ENCODE results near the gene TMEM183A.
A peak's percentile ranks its signal among the peaks of the same experiment; 100 is the strongest.

The TMEM183A gene

DNA sequence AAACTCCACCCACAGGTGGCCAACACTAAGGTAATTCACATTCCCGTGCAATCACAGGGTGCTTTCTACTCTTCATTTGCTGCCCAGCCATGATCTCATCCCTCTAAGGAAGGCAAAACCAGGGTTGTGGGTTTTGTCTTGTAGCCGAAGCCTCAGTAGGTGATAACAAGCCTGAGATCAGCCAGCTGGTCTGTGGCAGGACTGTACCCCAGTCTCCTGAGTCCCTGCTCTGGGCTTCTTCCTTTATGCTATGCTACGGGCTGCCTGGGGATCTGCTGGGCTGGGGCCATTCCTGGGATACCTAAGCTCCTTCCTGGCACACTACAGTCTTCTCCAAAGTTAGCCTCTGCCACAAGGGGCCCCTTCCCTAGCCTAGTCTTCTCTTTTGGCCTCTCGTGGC, 29.0 kb downstream of the TMEM183A start:
- FAIRE-seq: no peak
- DNase-seq (ENCODE audit: insufficient read length, low spot score): peak; percentile 5
- TF ChIP-seq PAX5 (IDR thresholded peaks at IDR 0.05; ENCODE audit: insufficient read depth, low read length, severe bottlenecking) (no peak), POU2F2 (IDR thresholded peaks at IDR 0.05; ENCODE audit: low read depth, low read length) (no peak), TAF1 (IDR thresholded peaks at IDR 0.05; ENCODE audit: low read depth, low read length) (no peak), SPI1 (IDR thresholded peaks at IDR 0.05; ENCODE audit: low read depth, low read length) (no peak), POLR2AphosphoS5 (IDR thresholded peaks at IDR 0.05; ENCODE audit: low read depth, low read length) (no peak), POLR2A (IDR thresholded peaks at IDR 0.05; ENCODE audit: low read depth, low read length) (no peak)

DNA sequence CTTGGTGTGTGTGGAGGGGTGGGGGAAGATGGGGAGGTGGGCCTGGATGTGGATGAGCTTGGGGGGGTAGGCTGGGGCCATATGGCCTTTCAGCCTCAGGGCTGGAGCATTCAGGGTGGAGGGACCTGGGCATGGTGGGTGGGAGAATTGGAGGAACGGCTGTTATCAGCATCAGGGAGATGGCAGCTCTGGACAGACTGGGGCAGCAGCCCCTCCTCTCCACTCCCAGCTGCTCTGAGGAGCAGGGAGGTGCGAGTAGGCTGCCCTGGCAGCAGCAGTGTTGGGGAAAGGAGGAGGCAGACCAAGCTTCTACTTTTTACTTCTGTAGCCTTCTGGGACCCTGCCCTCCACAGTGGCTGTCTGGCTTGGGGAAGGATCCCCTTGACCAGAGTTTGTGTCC, 29.4 kb downstream of the TMEM183A start:
- no peak for TF ChIP-seq SPI1 (IDR thresholded peaks at IDR 0.05; ENCODE audit: low read depth, low read length)
- no peak for TF ChIP-seq POU2F2 (IDR thresholded peaks at IDR 0.05; ENCODE audit: low read depth, low read length)
- TF ChIP-seq POLR2AphosphoS5 (IDR thresholded peaks at IDR 0.05; ENCODE audit: low read depth, low read length): no peak
- TF ChIP-seq TAF1 (IDR thresholded peaks at IDR 0.05; ENCODE audit: low read depth, low read length): no peak
- no peak for TF ChIP-seq PAX5 (IDR thresholded peaks at IDR 0.05; ENCODE audit: insufficient read depth, low read length, severe bottlenecking)
- no peak for TF ChIP-seq POLR2A (IDR thresholded peaks at IDR 0.05; ENCODE audit: low read depth, low read length)
- DNase-seq (ENCODE audit: insufficient read length, low spot score): peak; percentile 4
- no peak for FAIRE-seq

DNA sequence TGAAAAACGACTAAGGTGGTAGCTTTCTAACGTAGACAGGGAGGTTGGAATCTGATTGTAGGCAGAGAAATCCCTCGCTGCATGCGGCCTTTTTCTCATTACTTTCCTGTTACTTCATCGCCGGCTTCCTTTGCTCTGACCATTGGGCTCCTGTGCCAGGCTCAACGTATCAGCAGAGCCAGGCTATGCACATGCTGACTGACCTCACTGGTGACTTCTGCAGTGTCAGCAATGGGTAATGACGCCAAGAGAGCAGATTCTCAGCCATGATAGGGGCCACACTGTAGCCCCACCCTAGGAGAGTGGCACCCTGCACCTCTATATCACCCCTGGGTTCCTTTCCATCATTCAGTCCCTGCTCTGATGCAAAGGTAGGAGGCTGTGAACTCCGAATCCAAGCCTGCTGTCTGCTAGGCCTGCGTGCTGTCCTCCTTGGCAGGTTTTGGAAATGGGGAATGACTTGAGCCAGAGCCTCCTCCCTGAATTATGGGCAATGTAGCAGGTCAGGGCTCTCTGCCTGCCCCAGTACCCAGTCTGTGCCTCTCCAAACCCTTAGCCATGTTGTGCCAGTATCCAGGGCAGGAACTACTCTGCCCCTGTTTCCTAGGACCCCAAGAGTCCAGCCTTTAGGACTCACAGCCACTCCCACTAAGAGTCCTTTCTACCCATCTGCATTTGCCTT, 30.5 kb downstream of the TMEM183A start:
- no peak for TF ChIP-seq TAF1 (IDR thresholded peaks at IDR 0.05; ENCODE audit: low read depth, low read length)
- no peak for TF ChIP-seq POU2F2 (IDR thresholded peaks at IDR 0.05; ENCODE audit: low read depth, low read length)
- no peak for TF ChIP-seq PAX5 (IDR thresholded peaks at IDR 0.05; ENCODE audit: insufficient read depth, low read length, severe bottlenecking)
- no peak for TF ChIP-seq SPI1 (IDR thresholded peaks at IDR 0.05; ENCODE audit: low read depth, low read length)
- TF ChIP-seq POLR2AphosphoS5 (IDR thresholded peaks at IDR 0.05; ENCODE audit: low read depth, low read length): no peak
- TF ChIP-seq POLR2A (IDR thresholded peaks at IDR 0.05; ENCODE audit: low read depth, low read length): no peak
- FAIRE-seq: no peak

DNA sequence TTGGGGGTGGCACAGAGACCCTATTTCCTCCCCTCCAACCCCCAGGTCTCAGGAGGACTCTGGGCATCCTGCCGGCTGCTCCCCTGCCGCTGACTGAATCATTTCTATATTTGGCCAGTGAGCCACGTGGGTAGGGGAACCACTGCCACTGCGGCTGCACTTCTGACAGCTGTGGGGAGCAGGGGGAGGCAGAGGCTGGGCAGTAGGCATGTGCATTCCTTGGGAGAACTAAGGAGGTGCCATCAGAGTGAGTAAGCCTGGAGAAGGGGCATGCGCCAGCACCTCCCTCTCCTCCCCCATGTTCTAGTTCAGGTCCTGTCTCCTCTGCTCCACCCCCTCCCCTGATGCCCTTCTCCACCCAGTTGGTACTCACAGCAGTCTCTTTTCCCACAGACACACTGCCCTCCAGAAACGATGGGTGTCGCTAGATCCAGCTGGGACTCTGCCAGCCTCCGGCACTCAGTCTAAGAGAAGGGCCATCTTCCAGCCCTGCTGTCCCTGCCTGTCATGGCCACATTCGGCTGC, 31.1 kb downstream of the TMEM183A start:
- no peak for TF ChIP-seq POLR2AphosphoS5 (IDR thresholded peaks at IDR 0.05; ENCODE audit: low read depth, low read length)
- no peak for TF ChIP-seq TAF1 (IDR thresholded peaks at IDR 0.05; ENCODE audit: low read depth, low read length)
- no peak for TF ChIP-seq POU2F2 (IDR thresholded peaks at IDR 0.05; ENCODE audit: low read depth, low read length)
- TF ChIP-seq POLR2A (IDR thresholded peaks at IDR 0.05; ENCODE audit: low read depth, low read length): no peak
- no peak for TF ChIP-seq PAX5 (IDR thresholded peaks at IDR 0.05; ENCODE audit: insufficient read depth, low read length, severe bottlenecking)
- no peak for TF ChIP-seq SPI1 (IDR thresholded peaks at IDR 0.05; ENCODE audit: low read depth, low read length)
- DNase-seq (ENCODE audit: insufficient read length, low spot score) (peak; percentile 24), FAIRE-seq (peak; percentile 83)

More for the DNA sequence above, 30.5 kb downstream of the TMEM183A start:
- DNase-seq (ENCODE audit: insufficient read length, low spot score): peak; percentile 1

DNA sequence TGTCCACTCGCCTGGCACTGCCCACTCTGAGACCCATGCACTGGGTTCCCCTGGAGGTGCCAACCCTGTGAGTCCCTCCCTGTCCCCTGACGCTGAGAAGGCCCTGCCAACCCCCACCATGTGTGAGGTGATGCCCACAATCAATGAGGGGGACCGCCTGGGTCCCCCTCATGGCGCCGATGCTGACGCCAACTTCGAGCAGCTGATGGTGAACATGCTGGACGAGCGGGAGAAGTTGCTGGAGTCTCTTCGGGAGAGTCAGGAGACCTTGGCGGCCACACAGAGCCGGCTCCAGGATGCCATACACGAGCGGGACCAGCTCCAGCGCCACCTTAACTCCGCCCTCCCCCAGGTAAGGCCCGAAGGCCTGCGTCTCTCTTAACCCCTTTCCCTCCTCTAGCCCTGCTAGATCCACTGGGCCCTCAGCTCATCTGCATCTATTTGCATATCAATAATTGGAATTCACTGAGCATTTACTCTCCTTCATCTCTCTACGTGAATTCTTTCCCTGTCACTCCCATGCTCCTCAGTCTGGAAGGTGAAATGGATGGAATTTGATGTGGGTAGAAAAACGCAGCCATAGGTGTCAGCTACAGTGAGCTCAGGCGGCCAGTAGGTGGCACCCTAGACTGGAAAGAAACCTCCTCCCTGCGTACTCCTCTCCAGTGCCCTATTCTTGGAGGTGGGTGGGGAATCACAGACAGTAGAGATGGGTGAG, 31.9 kb downstream of the TMEM183A start:
- DNase-seq (ENCODE audit: insufficient read length, low spot score) (peak; percentile 62), FAIRE-seq (peak; percentile 91)
- TF ChIP-seq SPI1 (IDR thresholded peaks at IDR 0.05; ENCODE audit: low read depth, low read length) (no peak), TAF1 (IDR thresholded peaks at IDR 0.05; ENCODE audit: low read depth, low read length) (no peak)

DNA sequence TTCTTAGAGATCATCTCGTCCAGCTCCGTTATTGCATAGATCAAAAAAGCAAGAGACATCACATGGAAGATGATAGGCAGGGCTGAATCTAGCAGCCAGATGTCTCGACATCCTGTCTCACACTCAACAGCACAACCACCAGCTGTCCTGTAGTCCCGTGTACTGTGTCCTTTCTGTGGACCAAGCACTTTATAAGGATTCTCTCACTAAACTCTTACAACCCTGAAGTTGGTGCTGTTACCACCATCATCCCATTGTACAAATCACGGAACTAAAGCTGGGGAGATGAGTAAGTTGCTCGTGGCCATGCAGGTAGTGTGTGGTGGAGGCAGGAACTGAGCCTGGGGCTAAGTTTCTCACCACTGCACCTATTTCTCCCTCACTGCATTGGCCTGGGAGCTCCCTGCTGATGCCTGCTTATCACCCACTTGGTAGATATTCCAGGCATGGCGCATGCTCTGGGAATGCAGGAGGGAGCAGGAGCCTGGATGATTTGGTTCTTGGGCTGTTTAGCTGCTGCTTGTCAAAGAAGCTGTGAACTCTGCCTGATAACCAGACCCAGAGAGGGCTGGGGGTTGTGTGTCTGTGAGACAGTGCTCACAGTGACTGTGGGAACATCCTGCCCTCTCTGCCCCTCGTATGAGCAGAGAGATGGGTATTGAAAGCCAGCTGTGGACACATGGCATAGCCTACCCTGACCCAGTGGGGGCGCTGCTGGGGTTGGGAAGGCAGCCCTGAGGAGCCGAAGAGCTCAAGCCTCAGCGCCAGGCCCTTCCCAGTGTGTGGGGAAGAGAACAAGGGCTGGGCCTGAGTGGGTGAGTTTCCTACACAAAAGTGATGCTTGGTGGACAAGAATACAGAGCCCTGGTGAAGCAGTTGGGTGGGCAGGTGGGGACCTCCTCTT, 32.7 kb downstream of the TMEM183A start:
- FAIRE-seq (no peak), DNase-seq (ENCODE audit: insufficient read length, low spot score) (no peak)
- no peak for TF ChIP-seq POU2F2 (IDR thresholded peaks at IDR 0.05; ENCODE audit: low read depth, low read length)
- TF ChIP-seq SPI1 (IDR thresholded peaks at IDR 0.05; ENCODE audit: low read depth, low read length): no peak
- no peak for TF ChIP-seq TAF1 (IDR thresholded peaks at IDR 0.05; ENCODE audit: low read depth, low read length)
- no peak for TF ChIP-seq POLR2A (IDR thresholded peaks at IDR 0.05; ENCODE audit: low read depth, low read length)
- TF ChIP-seq PAX5 (IDR thresholded peaks at IDR 0.05; ENCODE audit: insufficient read depth, low read length, severe bottlenecking): no peak
- no peak for TF ChIP-seq POLR2AphosphoS5 (IDR thresholded peaks at IDR 0.05; ENCODE audit: low read depth, low read length)

DNA sequence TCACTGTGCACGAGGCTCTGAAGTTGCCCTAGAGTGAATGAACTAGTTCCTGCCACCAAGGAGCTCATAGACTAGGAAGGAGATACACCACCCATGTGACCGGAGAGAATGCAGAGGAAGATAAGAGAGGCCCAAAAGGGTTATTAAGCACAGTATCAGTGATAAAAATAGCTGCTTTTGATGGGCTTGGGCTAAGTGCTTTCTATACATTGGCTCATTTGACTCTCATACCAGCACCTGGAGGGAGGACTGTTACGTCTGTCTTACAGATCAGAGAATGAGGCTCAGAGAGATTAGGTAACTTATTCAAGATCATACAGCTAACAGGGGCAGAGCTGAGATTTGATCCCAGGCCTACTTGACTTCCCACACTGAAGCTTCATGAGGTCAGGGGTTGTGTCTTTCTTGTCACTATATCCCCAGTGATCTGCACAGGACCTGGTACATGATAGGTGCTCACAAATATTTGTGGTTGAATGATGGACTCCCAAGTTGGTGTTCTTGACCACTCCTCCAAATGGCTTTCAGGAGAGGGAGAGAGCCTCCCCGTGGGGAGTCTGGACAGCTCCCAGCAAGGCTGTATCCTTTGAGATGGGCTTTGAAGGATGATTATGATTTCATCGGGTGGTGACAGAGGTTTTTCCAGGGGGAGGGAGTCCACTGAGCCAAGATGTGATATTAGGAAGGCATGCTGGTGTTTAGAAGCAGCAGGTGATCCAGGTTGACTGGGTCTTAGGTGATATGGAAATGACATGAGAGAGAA, 33.5 kb downstream of the TMEM183A start:
- FAIRE-seq (no peak), DNase-seq (ENCODE audit: insufficient read length, low spot score) (no peak)
- TF ChIP-seq TAF1 (IDR thresholded peaks at IDR 0.05; ENCODE audit: low read depth, low read length) (no peak), SPI1 (IDR thresholded peaks at IDR 0.05; ENCODE audit: low read depth, low read length) (no peak), POLR2AphosphoS5 (IDR thresholded peaks at IDR 0.05; ENCODE audit: low read depth, low read length) (no peak), PAX5 (IDR thresholded peaks at IDR 0.05; ENCODE audit: insufficient read depth, low read length, severe bottlenecking) (no peak)

DNA sequence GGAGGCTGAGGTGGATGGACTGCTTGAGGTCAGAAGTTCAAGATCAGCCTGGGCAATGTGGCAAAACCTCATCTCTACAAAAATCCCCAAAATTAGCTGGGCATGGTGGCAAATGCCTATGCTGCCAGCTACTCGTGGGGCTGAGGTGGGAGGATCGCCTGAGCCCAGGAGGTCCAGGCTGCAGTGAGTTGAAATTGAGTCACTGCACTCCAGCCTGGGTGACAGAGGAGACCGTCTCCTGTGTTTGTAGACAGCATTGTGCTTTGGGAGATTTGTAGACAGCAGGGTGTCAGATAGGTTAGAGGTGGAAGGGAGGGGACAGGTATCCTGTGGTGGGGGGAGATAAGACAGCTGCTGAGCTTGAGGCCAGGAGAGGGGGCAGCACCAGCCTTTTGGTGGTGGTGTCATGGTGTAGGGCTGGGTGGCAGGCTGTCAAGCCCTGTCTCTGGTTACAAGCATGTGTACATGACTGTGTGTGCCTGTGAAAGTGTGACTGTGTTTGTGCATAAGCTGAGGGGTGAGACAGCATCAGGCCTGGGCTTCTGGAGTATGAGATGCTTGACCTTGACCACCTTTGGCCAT, 34.3 kb downstream of the TMEM183A start:
- TF ChIP-seq POLR2A (IDR thresholded peaks at IDR 0.05; ENCODE audit: low read depth, low read length): no peak
- no peak for TF ChIP-seq TAF1 (IDR thresholded peaks at IDR 0.05; ENCODE audit: low read depth, low read length)
- no peak for TF ChIP-seq POU2F2 (IDR thresholded peaks at IDR 0.05; ENCODE audit: low read depth, low read length)
- no peak for TF ChIP-seq POLR2AphosphoS5 (IDR thresholded peaks at IDR 0.05; ENCODE audit: low read depth, low read length)
- no peak for TF ChIP-seq PAX5 (IDR thresholded peaks at IDR 0.05; ENCODE audit: insufficient read depth, low read length, severe bottlenecking)
- no peak for TF ChIP-seq SPI1 (IDR thresholded peaks at IDR 0.05; ENCODE audit: low read depth, low read length)
- no peak for DNase-seq (ENCODE audit: insufficient read length, low spot score)
- FAIRE-seq: no peak

Data from GM12891 (cell line).